ENCODE measurements around the gene FLRT3.

- TF ChIP-seq EZH2 (IDR thresholded peaks at IDR 0.05; ENCODE audit: borderline replicate concordance) (no peak), CTCF (IDR thresholded peaks at IDR 0.05; ENCODE audit: poor library complexity) (no peak)
These were observed 24.3 kb upstream of the FLRT3 start for GRCh38 chr20:14361509-14362345.
